GM21528 (cell line): ENCODE results near the gene SEPTIN12.
A peak's percentile ranks its signal among the peaks of the same experiment; 100 is the strongest.

Source experiments
- ATAC-seq: cut with Tn5 transposase; IDR thresholded peaks from one replicate; pipeline ENCODE4 v1.9.1; 2021; ENCODE audit warnings: mild to moderate bottlenecking, moderate library complexity; ENCODE audit not compliant: unreplicated experiment, low FRiP score

Gene SEPTIN12

GRCh38 chr16:4734063-4734729, 53.9 kb downstream of the SEPTIN12 start, which contains the start of the genes ANKS3 and DNAAF8:
Gene ANKS3 (minus strand): TSS chr16:4734271. CDS start chr16:4730149, 4,122 bp downstream.
Gene DNAAF8 (plus strand): TSS chr16:4734537. CDS start chr16:4736515, 1,978 bp downstream.
- ATAC-seq = peak; percentile 80

DNA sequence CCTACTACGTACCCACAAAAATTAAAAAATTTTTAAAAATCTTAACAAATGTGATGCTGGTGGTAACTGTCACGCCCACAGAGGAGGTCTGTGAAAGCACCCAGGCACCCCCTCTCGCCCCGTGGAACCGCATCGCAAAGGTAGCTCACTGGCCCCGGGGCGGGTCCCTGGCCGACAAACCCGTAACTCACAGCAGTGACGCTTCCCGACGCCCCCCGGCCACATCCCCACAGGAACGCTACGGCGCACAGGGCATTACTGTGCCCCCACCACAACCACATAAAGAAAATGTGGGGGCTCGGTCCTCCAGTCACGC, 54.4 kb downstream of the SEPTIN12 start:
- peak; percentile 7 for ATAC-seq

DNA sequence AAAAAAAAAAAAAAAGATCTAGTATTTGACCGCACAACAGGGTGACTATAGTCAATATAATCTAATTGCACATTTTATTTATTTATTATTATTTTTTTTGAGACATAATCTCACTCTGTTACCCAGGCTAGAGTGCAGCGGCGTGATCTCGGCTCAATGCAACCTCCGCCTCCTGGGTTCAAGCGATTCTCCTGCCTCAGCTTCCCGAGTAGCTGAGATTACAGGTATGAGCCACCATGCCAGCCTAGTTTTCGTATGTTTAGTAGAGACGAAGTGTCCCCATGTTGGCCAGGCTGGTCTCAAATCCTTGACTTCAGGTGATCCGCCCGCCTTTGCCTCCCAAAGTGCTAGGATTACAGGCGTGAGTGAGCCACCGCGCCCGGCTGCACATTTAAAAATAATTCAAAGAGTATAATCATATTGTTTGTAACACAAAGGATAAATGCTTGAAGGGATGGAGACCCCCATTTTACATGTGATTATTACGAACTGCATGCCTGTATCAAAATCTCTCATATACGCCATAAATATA, 54.9 kb downstream of the SEPTIN12 start:
- ATAC-seq = no peak

DNA sequence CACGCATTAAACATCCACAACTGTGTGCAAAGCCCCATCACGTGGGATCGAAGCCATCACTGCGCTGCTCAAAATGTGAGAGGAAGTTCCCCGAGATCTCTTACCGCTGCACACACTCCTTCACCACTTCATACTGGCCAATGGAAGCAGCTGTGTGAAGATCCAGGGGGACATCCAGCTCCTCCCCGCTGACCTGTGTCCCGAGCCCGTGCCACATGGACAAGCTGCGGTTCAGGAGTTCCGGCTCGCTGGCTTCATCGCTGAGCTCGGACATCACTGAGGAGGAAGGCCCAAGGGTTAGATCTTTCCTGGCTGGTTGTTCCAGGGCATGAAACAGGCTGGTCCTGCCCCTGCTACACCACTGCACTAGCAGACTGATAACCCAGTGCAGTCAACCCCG, 58.3 kb downstream of the SEPTIN12 start:
- ATAC-seq = no peak

DNA sequence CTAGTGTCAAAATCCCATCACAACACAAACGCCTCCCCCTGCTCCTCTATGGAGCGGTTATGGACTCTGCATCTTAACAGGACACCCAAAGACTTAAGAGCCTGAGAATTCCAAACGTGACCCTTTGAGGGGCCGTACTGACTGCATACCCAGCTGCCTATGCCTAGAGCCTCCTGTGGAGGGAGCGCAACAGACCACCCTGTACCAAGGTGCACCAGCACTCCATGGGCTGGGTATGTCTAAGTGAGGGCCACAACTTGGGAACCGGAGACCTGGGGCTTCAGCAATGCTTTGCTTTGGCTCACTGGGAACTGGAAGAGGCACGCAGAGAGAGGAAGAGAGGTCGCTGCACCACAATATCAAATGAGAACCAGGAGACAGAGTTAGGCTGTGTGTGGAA, 59.5 kb downstream of the SEPTIN12 start:
- ATAC-seq = no peak
